Kidney (tissue), 14 donors: ENCODE measurements around the gene C16orf46. TPM values are rescaled to one million over a fixed set of nuclear protein-coding genes. Genes with fewer than 3 reads are reported as not detected.
A peak's percentile ranks its signal among the peaks of the same experiment; 100 is the strongest.

Experiments
- DNase-seq, 5 donors: peaks; one replicate each; pipeline ENCODE4 v3.0.0-alpha.2; 2013 to 2020
- FAIRE-seq: peaks from 2 replicates; lab custom pipeline; 2012; peaks lifted over from hg19 to GRCh38; lab: Jason Lieb, UNC
- H3K27ac ChIP-seq, 2 donors: one replicate each; pipeline ENCODE4 v1.7.0; 2013; ENCODE audit warnings: low read depth in 2 of 2, low read length in 2 of 2, inconsistent platforms in 1 of 2
- H3K27me3 ChIP-seq: one replicate; pipeline ENCODE4 v1.7.1; 2013; ENCODE audit warnings: low read length, inconsistent platforms; ENCODE audit not compliant: control insufficient read depth, insufficient read depth
- H3K36me3 ChIP-seq, 3 donors: one replicate each; pipeline versions ENCODE4 v1.7.0 to v1.7.1; 2013; ENCODE audit warnings: low read length in 3 of 3, control low read depth in 1 of 3, inconsistent platforms in 1 of 3; ENCODE audit not compliant: insufficient read depth in 3 of 3, control insufficient read depth in 2 of 3
- H3K4me1 ChIP-seq, 3 donors: one replicate each; pipeline versions ENCODE4 v1.7.0 to v1.7.1; 2013; ENCODE audit warnings: low read length in 3 of 3, inconsistent platforms in 1 of 3, low read depth in 1 of 3; ENCODE audit not compliant: control insufficient read depth in 2 of 3, insufficient read depth in 2 of 3
- H3K4me3 ChIP-seq, 3 donors: one replicate each; pipeline versions ENCODE4 v1.7.0 to v1.8.1; 2013; ENCODE audit warnings: low read length in 3 of 3, control low read depth in 1 of 3, inconsistent platforms in 1 of 3
- H3K9ac ChIP-seq, 3 donors: one replicate each; pipeline versions ENCODE4 v1.7.0 to v1.7.1; 2013; ENCODE audit warnings: low read length in 3 of 3, control low read depth in 1 of 3, inconsistent platforms in 1 of 3
- H3K9me3 ChIP-seq, 3 donors: one replicate each; pipeline versions ENCODE4 v1.7.0 to v1.7.1; 2013; ENCODE audit warnings: low read length in 3 of 3, control low read depth in 1 of 3, inconsistent platforms in 1 of 3; ENCODE audit not compliant: control insufficient read depth in 2 of 3, insufficient read depth in 1 of 3
- CTCF ChIP-seq: IDR thresholded peaks from 3 replicates; pipeline ENCODE4 v1.5.1; 2012; ENCODE audit warnings: mild to moderate bottlenecking, moderate library complexity, borderline replicate concordance; ENCODE audit not compliant: insufficient read depth; ENCODE audit errors: extremely low read depth
- intact Hi-C: fragments of 100-400 bp; cut with DNase I; formaldehyde crosslinking; loops from one replicate; pipeline ENCODE4 v1.11.1; 2022
- polyA plus RNA-seq: library from polyadenylated mRNA; stranded (reverse); fragments of 350-450 nt; fragmentation: Illumina TruSeq; extraction: RNeasy Lipid Tissue Mini Kit (QIAGEN cat#74804); gene quantifications from one replicate; pipeline ENCODE4 v1.2.3, GENCODE V29; 2014; ENCODE audit warnings: low read depth, low replicate concordance; ENCODE audit not compliant: insufficient read depth
- total RNA-seq: library from RNA; stranded (reverse); fragmentation: NEBNext Ultra II Directional; extraction: Animal tissue kit (Norgen Biotek cat#: 25700); gene quantifications from one replicate; pipeline ENCODE4 v1.2.1, GENCODE V29; 2021
- donor health status: control.
- donor health status: control.
- donor health status: control.
- donor health status: control.
- donor health status: control.
- donor health status: DM: yes; HTN: yes; CAD: no.
- donor health status: Normal renal cell carcinoma (clear cell type).

Gene C16orf46
- total and polyA plus RNA-seq, 2 donors from 2014 or later: 0.47 to 1.7 TPM

- TF ChIP-seq CTCF: no peak
- no peaks in the 10 kb centered on the region for H3K36me3 ChIP-seq
- no peak overlapping the region for H3K27ac ChIP-seq
- FAIRE-seq: no peak
- H3K27me3 ChIP-seq: no peaks in the 10 kb centered on the region
- no peak overlapping the region for H3K4me3 ChIP-seq
- no peak for DNase-seq
- intact Hi-C loops: no loop called here
- no peak overlapping the region for H3K9ac ChIP-seq
- H3K9me3 ChIP-seq: no peaks in the 10 kb centered on the region
- H3K4me1 ChIP-seq: peaks cover 0 to 4% (median 0%) of the 10 kb centered on the region in 3 donors
Measured at GRCh38 chr16:81099958-81100357, 22.9 kb upstream of the C16orf46 start.

- intact Hi-C loops: no loop called here
- no peak for FAIRE-seq
Measured at GRCh38 chr16:81097230-81097629, 20.2 kb upstream of the C16orf46 start.

GRCh38 chr16:81096715-81097208 lies 19.7 kb upstream of the C16orf46 start:
- no peak for TF ChIP-seq CTCF
- peaks cover 0 to 4% (median 0%) of the 10 kb centered on the region in 3 donors for H3K4me1 ChIP-seq
- intact Hi-C loops: no loop called here
- no peaks in the 10 kb centered on the region for H3K27me3 ChIP-seq
- DNase-seq (peak in 1 of 5 donors; percentile 62), FAIRE-seq (no peak)
- H3K36me3 ChIP-seq: no peaks in the 10 kb centered on the region
- H3K4me3 ChIP-seq: peak overlapping the region; percentile 38 to 68 (median 57)
- H3K9me3 ChIP-seq: no peaks in the 10 kb centered on the region
- peak overlapping the region in 1 of 3 donors; percentile 36 for H3K9ac ChIP-seq
- peak overlapping the region in 1 of 2 donors; percentile 65 for H3K27ac ChIP-seq

More at GRCh38 chr16:81097230-81097629, 20.2 kb upstream of the C16orf46 start:
- H3K4me1 ChIP-seq: peaks cover 0 to 4% (median 0%) of the 10 kb centered on the region in 3 donors
- no peak for TF ChIP-seq CTCF
- H3K27me3 ChIP-seq: no peaks in the 10 kb centered on the region
- H3K27ac ChIP-seq: no peak overlapping the region
- no peak overlapping the region for H3K9ac ChIP-seq
- no peaks in the 10 kb centered on the region for H3K36me3 ChIP-seq
- no peak overlapping the region for H3K4me3 ChIP-seq
- no peaks in the 10 kb centered on the region for H3K9me3 ChIP-seq
- no peak for DNase-seq
